GM18520 (cell line): ENCODE results near the gene NPW.

ENCODE experiments used
- ATAC-seq: cut with Tn5 transposase; IDR thresholded peaks from one replicate; pipeline ENCODE4 v1.9.1; 2021; ENCODE audit not compliant: unreplicated experiment

The NPW gene

GRCh38 chr16:2019518-2019920 lies at the start of gene NPW:
Gene NPW (plus strand): TSS chr16:2019785.
- no peak for ATAC-seq

- ATAC-seq, result peak; percentile 75
Observed at GRCh38 chr16:1971796-1972489, 47.6 kb upstream of the NPW start, which contains the start of gene TBL3. Gene TBL3 (plus strand): TSS chr16:1972053. CDS start chr16:1972165, 112 bp downstream.

GRCh38 chr16:1972490-1972877 lies 47.1 kb upstream of the NPW start:
- no peak for ATAC-seq

GRCh38 chr16:1973461-1974156 lies 46.0 kb upstream of the NPW start:
- ATAC-seq, result no peak

- no peak for ATAC-seq
Observed at GRCh38 chr16:1974157-1975070, 45.2 kb upstream of the NPW start.

- ATAC-seq, result no peak
Observed at GRCh38 chr16:1975432-1976215, 44.0 kb upstream of the NPW start.

GRCh38 chr16:1976216-1976520 lies 43.4 kb upstream of the NPW start:
- no peak for ATAC-seq

GRCh38 chr16:1976951-1977874 lies 42.4 kb upstream of the NPW start:
- no peak for ATAC-seq

GRCh38 chr16:1977875-1978268 lies 41.7 kb upstream of the NPW start:
- ATAC-seq, result no peak

GRCh38 chr16:1978476-1979120 lies 41.0 kb upstream of the NPW start:
- ATAC-seq, result no peak

- ATAC-seq, result no peak
Observed at GRCh38 chr16:1979271-1980029, 40.1 kb upstream of the NPW start.

GRCh38 chr16:1980030-1980769 lies 39.4 kb upstream of the NPW start:
- ATAC-seq, result no peak

GRCh38 chr16:1980770-1981087 lies 38.9 kb upstream of the NPW start:
- no peak for ATAC-seq

GRCh38 chr16:1981398-1981836 lies 38.2 kb upstream of the NPW start, which contains the start of gene NOXO1:
Gene NOXO1 (minus strand): TSS chr16:1981469. CDS start chr16:1981179, 290 bp downstream.
- no peak for ATAC-seq

GRCh38 chr16:1982013-1982433 lies 37.6 kb upstream of the NPW start:
- no peak for ATAC-seq

GRCh38 chr16:1982991-1983543 lies 36.5 kb upstream of the NPW start:
- no peak for ATAC-seq

- peak; percentile 75 for ATAC-seq
Observed at GRCh38 chr16:1983544-1984346, 35.8 kb upstream of the NPW start, which contains the start of gene GFER. Gene GFER (plus strand): TSS chr16:1984193. CDS start chr16:1984219, 26 bp downstream.
